Upper lobe of left lung (tissue), 6 donors: ENCODE data around the gene ITPA. TPM values are rescaled to one million over a fixed set of nuclear protein-coding genes. Genes with fewer than 3 reads are reported as not detected.

Experiments
- ATAC-seq, 2 donors: fragments of 200-7000 bp; cut with Tn5 transposase; one replicate each; pipeline ENCODE4 v1.9.1; 2022; ENCODE audit warnings: mild to moderate bottlenecking in 2 of 2, moderate library complexity in 2 of 2; ENCODE audit not compliant: low FRiP score in 2 of 2
- DNase-seq, 2 donors: peaks; one replicate each; pipeline ENCODE4 v3.0.0-alpha.2; 2019 to 2020
- H3K27ac ChIP-seq, 4 donors: fragments of 200-600 bp; sonication (generic); one replicate each; pipeline ENCODE4 v1.5.1; 2016 to 2019
- H3K27me3 ChIP-seq, 4 donors: fragments of 200-600 bp; sonication (generic); one replicate each; pipeline ENCODE4 v1.5.1; 2017 to 2019
- H3K36me3 ChIP-seq, 4 donors: fragments of 200-600 bp; sonication (generic); one replicate each; pipeline ENCODE4 v1.5.1; 2016 to 2019
- H3K4me1 ChIP-seq, 4 donors: fragments of 200-600 bp; sonication (generic); one replicate each; pipeline ENCODE4 v1.5.1; 2018 to 2019
- H3K4me3 ChIP-seq, 4 donors: fragments of 200-600 bp; sonication (generic); one replicate each; pipeline ENCODE4 v1.5.1; 2017 to 2019; ENCODE audit warnings: mild to moderate bottlenecking in 2 of 4, moderate library complexity in 1 of 4
- H3K9me3 ChIP-seq, 4 donors: fragments of 200-600 bp; sonication (generic); one replicate each; pipeline ENCODE4 v1.5.1; 2018 to 2019
- EP300 ChIP-seq, 4 donors: sonication (generic); formaldehyde crosslinking; IDR thresholded peaks; one replicate each; pipeline ENCODE4 v1.5.1; 2017; ENCODE audit warnings: antibody characterized with exemption in 4 of 4, control low read depth in 2 of 4
- POLR2A ChIP-seq, 4 donors: fragments of 450-650 bp; IDR thresholded peaks; one replicate each; pipeline ENCODE4 v1.5.1; 2016 to 2017; ENCODE audit warnings: antibody characterized with exemption in 4 of 4, mild to moderate bottlenecking in 2 of 4
- POLR2AphosphoS5 ChIP-seq, 2 donors: sonication (generic); formaldehyde crosslinking; IDR thresholded peaks; one replicate each; pipeline ENCODE4 v1.5.1; 2017; ENCODE audit warnings: antibody characterized with exemption in 2 of 2
- WGBS, 2 donors: methylation state at CpG; one replicate each; pipeline ENCODE4 v1.1.5; 2017 to 2018; 5-methylcytosine and 5-hydroxymethylcytosine counted together
- total RNA-seq, 6 donors: library from RNA; depleted of rRNA in 4 of 6; stranded (reverse); fragments of >200 nt in 4 of 6; gene quantifications; one replicate each; pipeline versions ENCODE4 v1.1.0 to v1.2.1, GENCODE V29; 2016 to 2021
- TF ChIP-seq, protein P1 (sequence below), 6 experiments: fragments of 450-650 bp in 4 of 6; fragments of 200-600 bp in 2 of 6; sonication (generic) in 2 of 6; IDR thresholded peaks; one replicate each; pipeline ENCODE4 v1.5.1; 2016 to 2019; ENCODE audit warnings: antibody characterized with exemption in 6 of 6
- donor health status: DM: no; HTN: no; CAD: no; lungs with moderate emphysema.
- donor health status: DM: no; HTN: yes; CAD: no; lungs with severe emphysema.

ITPA gene
- total RNA-seq, 6 donors from 2014 or later, result 31.5 to 58.5 (median 43.3) TPM

DNA sequence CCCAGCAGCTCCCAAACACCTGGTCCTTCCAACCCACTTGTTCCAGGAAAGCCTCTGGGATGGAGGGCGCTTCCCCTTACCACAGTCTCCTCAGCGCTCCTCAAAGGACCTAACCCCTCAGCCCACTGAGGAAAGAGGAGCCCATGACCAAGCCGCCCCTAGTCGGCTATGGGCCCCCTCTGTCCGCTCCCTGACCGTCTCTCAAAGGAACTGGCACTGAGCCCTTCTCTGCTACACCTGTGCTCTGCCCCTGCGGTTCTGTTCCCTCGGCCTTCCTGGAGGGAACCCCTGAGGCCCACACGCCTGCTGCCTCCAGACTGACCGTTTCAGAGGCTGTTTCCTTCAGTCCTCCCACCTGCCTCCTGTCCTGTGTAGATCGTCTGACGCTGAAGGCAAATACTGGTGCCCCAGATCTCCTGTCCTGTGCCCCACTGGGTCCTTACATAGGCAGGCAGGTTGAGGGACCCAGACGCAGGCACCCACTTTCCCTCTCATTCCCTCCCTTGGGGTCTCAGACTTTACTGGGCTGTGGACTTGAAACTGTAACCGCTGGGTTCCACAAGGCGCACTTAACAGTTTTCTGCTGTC is 31.6 kb downstream of the ITPA start:
- Histone ChIP-seq H3K9me3 (no peaks in the 10 kb centered on the region), H3K4me1 (peaks cover 13 to 30% (median 23%) of the 10 kb centered on the region in 4 donors), H3K4me3 (no peak overlapping the region), H3K27me3 (peaks cover 0 to 35% (median 16%) of the 10 kb centered on the region in 4 donors), H3K27ac (no peak overlapping the region), H3K36me3 (no peaks in the 10 kb centered on the region)
- DNase-seq (no peak), ATAC-seq (no peak)
- WGBS, 2 donors, result 85 to 86% methylated on average over 15 of the region's 15 CpGs
- TF ChIP-seq EP300 (IDR thresholded peaks at IDR 0.05) (no peak), POLR2AphosphoS5 (IDR thresholded peaks at IDR 0.05) (no peak), POLR2A (IDR thresholded peaks at IDR 0.05) (no peak)
- TF ChIP-seq, protein P1, sequence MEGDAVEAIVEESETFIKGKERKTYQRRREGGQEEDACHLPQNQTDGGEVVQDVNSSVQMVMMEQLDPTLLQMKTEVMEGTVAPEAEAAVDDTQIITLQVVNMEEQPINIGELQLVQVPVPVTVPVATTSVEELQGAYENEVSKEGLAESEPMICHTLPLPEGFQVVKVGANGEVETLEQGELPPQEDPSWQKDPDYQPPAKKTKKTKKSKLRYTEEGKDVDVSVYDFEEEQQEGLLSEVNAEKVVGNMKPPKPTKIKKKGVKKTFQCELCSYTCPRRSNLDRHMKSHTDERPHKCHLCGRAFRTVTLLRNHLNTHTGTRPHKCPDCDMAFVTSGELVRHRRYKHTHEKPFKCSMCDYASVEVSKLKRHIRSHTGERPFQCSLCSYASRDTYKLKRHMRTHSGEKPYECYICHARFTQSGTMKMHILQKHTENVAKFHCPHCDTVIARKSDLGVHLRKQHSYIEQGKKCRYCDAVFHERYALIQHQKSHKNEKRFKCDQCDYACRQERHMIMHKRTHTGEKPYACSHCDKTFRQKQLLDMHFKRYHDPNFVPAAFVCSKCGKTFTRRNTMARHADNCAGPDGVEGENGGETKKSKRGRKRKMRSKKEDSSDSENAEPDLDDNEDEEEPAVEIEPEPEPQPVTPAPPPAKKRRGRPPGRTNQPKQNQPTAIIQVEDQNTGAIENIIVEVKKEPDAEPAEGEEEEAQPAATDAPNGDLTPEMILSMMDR (IDR thresholded peaks at IDR 0.05), result no peak

DNA sequence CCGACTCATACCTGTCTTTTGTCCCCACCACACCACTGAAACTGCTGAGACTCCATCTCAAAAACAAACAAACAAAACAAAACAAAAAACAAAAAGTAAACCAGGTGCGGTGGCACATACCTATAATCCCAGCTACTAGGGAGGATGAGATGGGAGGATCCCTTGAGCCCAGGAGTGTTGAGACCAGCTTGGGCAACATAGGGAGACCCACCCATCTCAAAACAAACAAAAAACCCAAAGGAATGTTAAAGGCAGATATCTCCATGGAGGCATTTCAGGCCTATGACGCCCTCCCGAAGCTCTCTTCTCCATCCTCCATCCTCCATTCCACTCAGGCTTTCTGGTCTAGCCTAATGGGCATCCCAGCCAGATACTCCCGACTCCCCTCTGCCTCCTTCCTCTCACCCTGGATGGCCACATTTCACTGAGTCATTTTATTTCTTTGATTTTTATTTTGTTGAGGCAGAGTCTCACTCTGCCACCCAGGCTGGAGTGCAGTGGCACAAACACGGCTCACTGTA is 32.9 kb downstream of the ITPA start:
- peaks cover 13 to 30% (median 23%) of the 10 kb centered on the region in 4 donors for H3K4me1 ChIP-seq
- no peak overlapping the region for H3K4me3 ChIP-seq
- ATAC-seq (no peak), DNase-seq (no peak)
- H3K36me3 ChIP-seq, result no peaks in the 10 kb centered on the region
- TF ChIP-seq POLR2A (IDR thresholded peaks at IDR 0.05), result no peak
- TF ChIP-seq POLR2AphosphoS5 (IDR thresholded peaks at IDR 0.05), result no peak
- TF ChIP-seq EP300 (IDR thresholded peaks at IDR 0.05), result no peak
- TF ChIP-seq, protein P1 (IDR thresholded peaks at IDR 0.05), result no peak
- no peak overlapping the region for H3K27ac ChIP-seq
- 59 to 61% methylated on average over 6 of the region's 6 CpGs for WGBS, 2 donors
- H3K9me3 ChIP-seq, result no peaks in the 10 kb centered on the region
- H3K27me3 ChIP-seq, result peaks cover 0 to 34% (median 16%) of the 10 kb centered on the region in 4 donors

DNA sequence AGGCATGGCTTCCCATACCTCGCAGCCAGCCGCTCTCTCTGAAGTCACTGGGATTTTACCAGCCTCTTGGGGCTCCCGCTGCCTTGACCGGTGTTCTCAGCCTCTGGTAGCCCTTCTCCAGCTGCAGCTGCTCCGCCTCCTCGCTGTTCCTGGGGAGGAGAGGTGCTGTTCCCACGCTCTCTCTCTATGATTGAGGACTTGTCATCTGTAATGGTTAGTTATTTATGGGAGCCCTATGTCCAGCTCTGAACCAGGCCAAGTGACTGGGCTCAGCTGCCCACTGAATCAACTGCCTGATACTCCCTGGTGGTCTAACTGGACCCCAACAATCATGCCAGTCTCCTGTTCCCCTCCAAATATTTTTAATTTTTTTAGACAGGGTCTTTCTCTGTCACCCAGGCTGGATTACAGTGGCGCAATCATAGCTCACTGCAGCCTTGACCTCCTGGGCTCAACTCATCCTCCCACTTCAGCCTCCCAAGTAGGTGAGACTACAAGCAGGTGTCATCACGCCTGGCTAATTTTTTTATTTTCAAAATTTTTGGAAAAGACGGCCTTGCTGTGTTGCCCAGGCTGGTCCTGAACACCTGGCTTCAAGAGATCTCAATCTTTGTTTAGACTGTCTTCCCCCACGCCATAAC is 34.5 kb downstream of the ITPA start:
- Histone ChIP-seq H3K36me3 (no peaks in the 10 kb centered on the region), H3K27me3 (peaks cover 0 to 18% (median 10%) of the 10 kb centered on the region in 4 donors), H3K9me3 (no peaks in the 10 kb centered on the region), H3K4me3 (no peak overlapping the region), H3K4me1 (peaks cover 14 to 26% (median 18%) of the 10 kb centered on the region in 4 donors), H3K27ac (no peak overlapping the region)
- TF ChIP-seq EP300 (IDR thresholded peaks at IDR 0.05) (no peak), POLR2AphosphoS5 (IDR thresholded peaks at IDR 0.05) (no peak), POLR2A (IDR thresholded peaks at IDR 0.05) (no peak)
- TF ChIP-seq, protein P1 (IDR thresholded peaks at IDR 0.05), result no peak
- DNase-seq, result no peak
- 76 to 78% methylated on average over 11 of the region's 11 CpGs for WGBS, 2 donors
- ATAC-seq, result no peak

DNA sequence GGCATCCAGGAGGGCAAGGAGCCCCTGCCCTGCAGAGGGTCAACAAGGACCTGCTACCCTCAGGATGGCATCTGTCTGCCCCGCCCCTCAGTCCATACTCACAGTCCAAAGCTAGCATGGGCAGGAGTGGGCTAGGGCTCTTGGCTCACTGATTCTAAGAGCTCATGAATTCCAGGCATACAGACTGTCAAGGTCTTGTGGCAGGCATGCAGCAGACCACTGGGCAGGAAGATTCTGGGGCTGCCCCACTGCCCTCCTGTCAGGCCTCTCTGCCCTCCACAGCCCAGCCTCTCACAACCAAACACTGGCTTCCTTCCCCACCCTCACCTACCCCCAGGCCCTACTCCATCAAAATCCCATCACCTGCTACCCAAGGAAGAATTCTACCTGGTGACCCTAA is 35.3 kb downstream of the ITPA start:
- DNase-seq (no peak), ATAC-seq (no peak)
- Histone ChIP-seq H3K36me3 (no peaks in the 10 kb centered on the region), H3K27me3 (peaks cover 0 to 12% (median 6%) of the 10 kb centered on the region in 4 donors), H3K4me1 (peaks cover 15 to 26% (median 17%) of the 10 kb centered on the region in 4 donors), H3K27ac (no peak overlapping the region), H3K4me3 (no peak overlapping the region), H3K9me3 (no peaks in the 10 kb centered on the region)
- WGBS, 2 donors, result 75% methylated on average over 1 of the region's 1 CpG; no CpG with 5 or more reads in 1 of the 2 donors
- no peak for TF ChIP-seq POLR2AphosphoS5 (IDR thresholded peaks at IDR 0.05)
- TF ChIP-seq, protein P1 (IDR thresholded peaks at IDR 0.05), result no peak
- TF ChIP-seq EP300 (IDR thresholded peaks at IDR 0.05), result no peak
- TF ChIP-seq POLR2A (IDR thresholded peaks at IDR 0.05), result no peak
